ENCODE results near the gene COL6A1. TPM values are rescaled to one million over a fixed set of nuclear protein-coding genes. Genes with fewer than 3 reads are reported as not detected.

COL6A1 gene
- total RNA-seq, 1 donor from 2014 or later: 65.5 TPM

- Mint-ChIP-seq H3K36me3 (ENCODE audit: low read depth, unreplicated experiment) (no peaks in the 10 kb centered on the region), H3K4me1 (ENCODE audit: unreplicated experiment) (no peaks in the 10 kb centered on the region), H3K27me3 (ENCODE audit: unreplicated experiment) (no peaks in the 10 kb centered on the region), H3K27ac (ENCODE audit: unreplicated experiment) (no peak overlapping the region), H3K4me3 (ENCODE audit: unreplicated experiment) (peak overlapping the region; percentile 29), H3K9me3 (ENCODE audit: unreplicated experiment) (no peaks in the 10 kb centered on the region)
- DNase-seq (ENCODE audit: low spot score): no peak
- no peak for TF ChIP-seq CTCF (IDR thresholded peaks at IDR 0.05; ENCODE audit: unreplicated experiment)
Measured at GRCh38 chr21:45969921-45970673, 11.5 kb upstream of the COL6A1 start.

GRCh38 chr21:45970674-45971615 lies 10.6 kb upstream of the COL6A1 start:
- H3K4me1 Mint-ChIP-seq (ENCODE audit: unreplicated experiment): peaks cover 7% of the 10 kb centered on the region
- H3K27me3 Mint-ChIP-seq (ENCODE audit: unreplicated experiment): no peaks in the 10 kb centered on the region
- H3K36me3 Mint-ChIP-seq (ENCODE audit: low read depth, unreplicated experiment): no peaks in the 10 kb centered on the region
- no peaks in the 10 kb centered on the region for H3K9me3 Mint-ChIP-seq (ENCODE audit: unreplicated experiment)
- no peak overlapping the region for H3K27ac Mint-ChIP-seq (ENCODE audit: unreplicated experiment)
- peak; percentile 81 for TF ChIP-seq CTCF (IDR thresholded peaks at IDR 0.05; ENCODE audit: unreplicated experiment)
- H3K4me3 Mint-ChIP-seq (ENCODE audit: unreplicated experiment): no peak overlapping the region
- DNase-seq (ENCODE audit: low spot score): peak; percentile 81

- TF ChIP-seq CTCF (IDR thresholded peaks at IDR 0.05; ENCODE audit: unreplicated experiment): no peak
- H3K27ac Mint-ChIP-seq (ENCODE audit: unreplicated experiment): no peak overlapping the region
- no peaks in the 10 kb centered on the region for H3K9me3 Mint-ChIP-seq (ENCODE audit: unreplicated experiment)
- H3K27me3 Mint-ChIP-seq (ENCODE audit: unreplicated experiment): no peaks in the 10 kb centered on the region
- H3K36me3 Mint-ChIP-seq (ENCODE audit: low read depth, unreplicated experiment): no peaks in the 10 kb centered on the region
- H3K4me3 Mint-ChIP-seq (ENCODE audit: unreplicated experiment): no peak overlapping the region
- DNase-seq (ENCODE audit: low spot score): no peak
- peaks cover 10% of the 10 kb centered on the region for H3K4me1 Mint-ChIP-seq (ENCODE audit: unreplicated experiment)
Measured at GRCh38 chr21:45971616-45972352, 9.8 kb upstream of the COL6A1 start.

GRCh38 chr21:45972353-45972715 lies 9.2 kb upstream of the COL6A1 start:
- Mint-ChIP-seq H3K4me3 (ENCODE audit: unreplicated experiment) (no peak overlapping the region), H3K27ac (ENCODE audit: unreplicated experiment) (no peak overlapping the region), H3K27me3 (ENCODE audit: unreplicated experiment) (no peaks in the 10 kb centered on the region), H3K4me1 (ENCODE audit: unreplicated experiment) (peaks cover 10% of the 10 kb centered on the region), H3K36me3 (ENCODE audit: low read depth, unreplicated experiment) (no peaks in the 10 kb centered on the region), H3K9me3 (ENCODE audit: unreplicated experiment) (no peaks in the 10 kb centered on the region)
- no peak for TF ChIP-seq CTCF (IDR thresholded peaks at IDR 0.05; ENCODE audit: unreplicated experiment)
- DNase-seq (ENCODE audit: low spot score): no peak

All from endothelial cell (in vitro differentiated cells).